ENCODE measurements around the gene SOX9.

The SOX9 gene

GRCh38 chr17:72120642-72121163 is at the start of gene SOX9:
SOX9 (plus strand) TSS chr17:72121020; CDS start chr17:72121392, 372 bp downstream.
- intact Hi-C loops (cut with DNase I): loop anchor here (10.0 kb wide), 1 partner anchor 54 kb away; no protein-coding TSS in a partner anchor
- DNase-seq: peak; percentile 90 to 99 (median 96)

GRCh38 chr17:72071330-72071729 is 49.5 kb upstream of the SOX9 start:
- no peak for DNase-seq
- intact Hi-C loops (cut with DNase I): no loop called here

- intact Hi-C loops (cut with DNase I): no loop called here
- DNase-seq: no peak
Measured at GRCh38 chr17:72075995-72076677, 44.7 kb upstream of the SOX9 start.

- intact Hi-C loops (cut with DNase I): no loop called here
- no peak for DNase-seq
Measured at GRCh38 chr17:72076678-72077030, 44.2 kb upstream of the SOX9 start.

- no peak for DNase-seq
- intact Hi-C loops (cut with DNase I): no loop called here
Measured at GRCh38 chr17:72077326-72077960, 43.4 kb upstream of the SOX9 start.

GRCh38 chr17:72079700-72080099 is 41.1 kb upstream of the SOX9 start:
- no peak for DNase-seq
- intact Hi-C loops (cut with DNase I): no loop called here

- no peak for DNase-seq
- intact Hi-C loops (cut with DNase I): no loop called here
Measured at GRCh38 chr17:72087876-72088275, 32.9 kb upstream of the SOX9 start.

GRCh38 chr17:72089453-72089987 is 31.3 kb upstream of the SOX9 start:
- no peak for DNase-seq
- intact Hi-C loops (cut with DNase I): no loop called here

GRCh38 chr17:72090108-72090507 is 30.7 kb upstream of the SOX9 start:
- no peak for DNase-seq
- intact Hi-C loops (cut with DNase I): no loop called here

- no peak for DNase-seq
- intact Hi-C loops (cut with DNase I): no loop called here
Measured at GRCh38 chr17:72092710-72093322, 28.0 kb upstream of the SOX9 start.

GRCh38 chr17:72093707-72094106 is 27.1 kb upstream of the SOX9 start:
- no peak for DNase-seq
- intact Hi-C loops (cut with DNase I): no loop called here

GRCh38 chr17:72095316-72095715 is 25.5 kb upstream of the SOX9 start:
- DNase-seq: no peak
- intact Hi-C loops (cut with DNase I): no loop called here

- no peak for DNase-seq
- intact Hi-C loops (cut with DNase I): no loop called here
Measured at GRCh38 chr17:72097144-72097543, 23.7 kb upstream of the SOX9 start.

GRCh38 chr17:72099919-72100318 is 20.9 kb upstream of the SOX9 start:
- intact Hi-C loops (cut with DNase I): no loop called here
- DNase-seq: no peak

- intact Hi-C loops (cut with DNase I): no loop called here
- DNase-seq: no peak
Measured at GRCh38 chr17:72100470-72100869, 20.4 kb upstream of the SOX9 start.

- DNase-seq: no peak
- intact Hi-C loops (cut with DNase I): no loop called here
Measured at GRCh38 chr17:72101526-72101925, 19.3 kb upstream of the SOX9 start.

- intact Hi-C loops (cut with DNase I): no loop called here
- no peak for DNase-seq
Measured at GRCh38 chr17:72102366-72102765, 18.5 kb upstream of the SOX9 start.

GRCh38 chr17:72104164-72104862 is 16.5 kb upstream of the SOX9 start:
- intact Hi-C loops (cut with DNase I): no loop called here
- DNase-seq: peak in 19 of 42 donors; percentile 19 to 72 (median 41)

GRCh38 chr17:72104863-72105234 is 16.0 kb upstream of the SOX9 start:
- no peak for DNase-seq
- intact Hi-C loops (cut with DNase I): no loop called here

GRCh38 chr17:72107100-72107499 is 13.7 kb upstream of the SOX9 start:
- intact Hi-C loops (cut with DNase I): no loop called here
- no peak for DNase-seq

All from head of caudate nucleus (tissue), 42 donors.